ENCODE measurements around the gene IFT81. TPM values are rescaled to one million over a fixed set of nuclear protein-coding genes. Genes with fewer than 3 reads are reported as not detected.
A peak's percentile ranks its signal among the peaks of the same experiment; 100 is the strongest.
"Not testable (repeated sequence)": the region's sequence is repeated elsewhere in the genome, so short reads cannot be mapped to it uniquely, and the experiment has no call there.

Gene IFT81
- total RNA-seq, 1 experiment from 2014 or later: 9.9 TPM

- DNase-seq: no peak
- H3K4me1 ChIP-seq (ENCODE audit: low read length): peaks cover 13% of the 10 kb centered on the region
- H3K27me3 ChIP-seq (ENCODE audit: low read length): no peaks in the 10 kb centered on the region
- no peaks in the 10 kb centered on the region for H3K79me2 ChIP-seq (ENCODE audit: low read length)
- no peak overlapping the region for H3K4me2 ChIP-seq (ENCODE audit: low read depth, low read length, poor library complexity, severe bottlenecking)
- no peak overlapping the region for H2AFZ ChIP-seq (ENCODE audit: low read length)
- H3K4me3 ChIP-seq (ENCODE audit: low read length): no peak overlapping the region
- no peaks in the 10 kb centered on the region for H3K9me3 ChIP-seq (ENCODE audit: low read length)
- no peak overlapping the region for H3K27ac ChIP-seq (ENCODE audit: low read length)
- H3K9me2 ChIP-seq (replicated peaks; ENCODE audit: insufficient read depth, low read length): no peaks in the 10 kb centered on the region
- no peak overlapping the region for H3K9ac ChIP-seq (ENCODE audit: low read length)
- H4K20me1 ChIP-seq (ENCODE audit: insufficient read depth, low read depth, low read length): no peaks in the 10 kb centered on the region
- H3K36me3 ChIP-seq (ENCODE audit: insufficient read depth, low read length): no peaks in the 10 kb centered on the region
Measured at GRCh38 chr12:110112335-110112660, 11.9 kb upstream of the IFT81 start.

- DNase-seq: no peak
- H3K27ac ChIP-seq (ENCODE audit: low read length): no peak overlapping the region
- no peak overlapping the region for H3K9ac ChIP-seq (ENCODE audit: low read length)
- peaks cover 15% of the 10 kb centered on the region for H3K4me1 ChIP-seq (ENCODE audit: low read length)
- no peaks in the 10 kb centered on the region for H3K9me3 ChIP-seq (ENCODE audit: low read length)
- H3K79me2 ChIP-seq (ENCODE audit: low read length): no peaks in the 10 kb centered on the region
- no peaks in the 10 kb centered on the region for H3K36me3 ChIP-seq (ENCODE audit: insufficient read depth, low read length)
- no peaks in the 10 kb centered on the region for H3K27me3 ChIP-seq (ENCODE audit: low read length)
- no peak overlapping the region for H2AFZ ChIP-seq (ENCODE audit: low read length)
- H3K4me3 ChIP-seq (ENCODE audit: low read length): no peak overlapping the region
- H3K4me2 ChIP-seq (ENCODE audit: low read depth, low read length, poor library complexity, severe bottlenecking): no peak overlapping the region
- H4K20me1 ChIP-seq (ENCODE audit: insufficient read depth, low read depth, low read length): no peaks in the 10 kb centered on the region
- no peaks in the 10 kb centered on the region for H3K9me2 ChIP-seq (replicated peaks; ENCODE audit: insufficient read depth, low read length)
Measured at GRCh38 chr12:110114528-110114937, 9.6 kb upstream of the IFT81 start.

- H4K20me1 ChIP-seq (ENCODE audit: insufficient read depth, low read depth, low read length): no peaks in the 10 kb centered on the region
- no peak overlapping the region for H2AFZ ChIP-seq (ENCODE audit: low read length)
- peaks cover 15% of the 10 kb centered on the region for H3K4me1 ChIP-seq (ENCODE audit: low read length)
- H3K27me3 ChIP-seq (ENCODE audit: low read length): no peaks in the 10 kb centered on the region
- H3K9me3 ChIP-seq (ENCODE audit: low read length): no peaks in the 10 kb centered on the region
- no peaks in the 10 kb centered on the region for H3K36me3 ChIP-seq (ENCODE audit: insufficient read depth, low read length)
- no peaks in the 10 kb centered on the region for H3K79me2 ChIP-seq (ENCODE audit: low read length)
- no peak overlapping the region for H3K4me3 ChIP-seq (ENCODE audit: low read length)
- H3K27ac ChIP-seq (ENCODE audit: low read length): no peak overlapping the region
- no peak overlapping the region for H3K9ac ChIP-seq (ENCODE audit: low read length)
- DNase-seq: no peak
- H3K4me2 ChIP-seq (ENCODE audit: low read depth, low read length, poor library complexity, severe bottlenecking): no peak overlapping the region
- no peaks in the 10 kb centered on the region for H3K9me2 ChIP-seq (replicated peaks; ENCODE audit: insufficient read depth, low read length)
Measured at GRCh38 chr12:110115675-110116074, 8.5 kb upstream of the IFT81 start.

- Histone ChIP-seq H3K9me2 (replicated peaks; ENCODE audit: insufficient read depth, low read length) (no peaks in the 10 kb centered on the region), H3K4me1 (ENCODE audit: low read length) (peaks cover 15% of the 10 kb centered on the region), H3K4me3 (ENCODE audit: low read length) (no peak overlapping the region), H3K27me3 (ENCODE audit: low read length) (no peaks in the 10 kb centered on the region), H3K9me3 (ENCODE audit: low read length) (no peaks in the 10 kb centered on the region), H2AFZ (ENCODE audit: low read length) (no peak overlapping the region), H3K36me3 (ENCODE audit: insufficient read depth, low read length) (no peaks in the 10 kb centered on the region), H4K20me1 (ENCODE audit: insufficient read depth, low read depth, low read length) (no peaks in the 10 kb centered on the region), H3K4me2 (ENCODE audit: low read depth, low read length, poor library complexity, severe bottlenecking) (no peak overlapping the region), H3K27ac (ENCODE audit: low read length) (no peak overlapping the region), H3K9ac (ENCODE audit: low read length) (no peak overlapping the region), H3K79me2 (ENCODE audit: low read length) (no peaks in the 10 kb centered on the region)
- DNase-seq: no peak
Measured at GRCh38 chr12:110116623-110117022, 7.5 kb upstream of the IFT81 start.

- H3K9ac ChIP-seq (ENCODE audit: low read length); H3K4me2 ChIP-seq (ENCODE audit: low read depth, low read length, poor library complexity, severe bottlenecking); H3K79me2 ChIP-seq (ENCODE audit: low read length); H3K27ac ChIP-seq (ENCODE audit: low read length); H3K27me3 ChIP-seq (ENCODE audit: low read length); H3K4me3 ChIP-seq (ENCODE audit: low read length); H3K9me3 ChIP-seq (ENCODE audit: low read length); H4K20me1 ChIP-seq (ENCODE audit: insufficient read depth, low read depth, low read length); H3K9me2 ChIP-seq (replicated peaks; ENCODE audit: insufficient read depth, low read length); DNase-seq; H2AFZ ChIP-seq (ENCODE audit: low read length); H3K36me3 ChIP-seq (ENCODE audit: insufficient read depth, low read length): not testable (repeated sequence)
- peaks cover 15% of the 10 kb centered on the region for H3K4me1 ChIP-seq (ENCODE audit: low read length)
Measured at GRCh38 chr12:110117210-110117609, 6.9 kb upstream of the IFT81 start.

GRCh38 chr12:110117956-110118685, 6.0 kb upstream of the IFT81 start:
- Histone ChIP-seq H3K79me2 (ENCODE audit: low read length) (no peaks in the 10 kb centered on the region), H3K36me3 (ENCODE audit: insufficient read depth, low read length) (no peaks in the 10 kb centered on the region), H4K20me1 (ENCODE audit: insufficient read depth, low read depth, low read length) (no peaks in the 10 kb centered on the region), H3K9me3 (ENCODE audit: low read length) (no peaks in the 10 kb centered on the region), H3K27ac (ENCODE audit: low read length) (no peak overlapping the region), H3K4me3 (ENCODE audit: low read length) (no peak overlapping the region), H3K9ac (ENCODE audit: low read length) (no peak overlapping the region), H3K27me3 (ENCODE audit: low read length) (no peaks in the 10 kb centered on the region), H3K9me2 (replicated peaks; ENCODE audit: insufficient read depth, low read length) (no peaks in the 10 kb centered on the region), H3K4me2 (ENCODE audit: low read depth, low read length, poor library complexity, severe bottlenecking) (no peak overlapping the region), H3K4me1 (ENCODE audit: low read length) (peaks cover 15% of the 10 kb centered on the region), H2AFZ (ENCODE audit: low read length) (no peak overlapping the region)
- DNase-seq: no peak

- 0 out of 2 replicates have a peak, but pooled peaks cover 3% of the 10 kb centered on the region for H4K20me1 ChIP-seq (ENCODE audit: insufficient read depth, low read depth, low read length)
- H3K9me2 ChIP-seq (replicated peaks; ENCODE audit: insufficient read depth, low read length): no peaks in the 10 kb centered on the region
- H2AFZ ChIP-seq (ENCODE audit: low read length): no peak overlapping the region
Measured at GRCh38 chr12:110122929-110123328, 1.2 kb upstream of the IFT81 start.

GRCh38 chr12:110123919-110124268, 263 bp upstream of the IFT81 start:
- no peaks in the 10 kb centered on the region for H3K79me2 ChIP-seq (ENCODE audit: low read length)
- H3K9me3 ChIP-seq (ENCODE audit: low read length): no peaks in the 10 kb centered on the region
- H3K4me2 ChIP-seq (ENCODE audit: low read depth, low read length, poor library complexity, severe bottlenecking): no peak overlapping the region
- H3K4me3 ChIP-seq (ENCODE audit: low read length): no peak overlapping the region
- no peak for DNase-seq
- 0 out of 2 replicates have a peak, but pooled peaks cover 3% of the 10 kb centered on the region for H4K20me1 ChIP-seq (ENCODE audit: insufficient read depth, low read depth, low read length)
- H3K4me1 ChIP-seq (ENCODE audit: low read length): peaks cover 11% of the 10 kb centered on the region
- no peaks in the 10 kb centered on the region for H3K9me2 ChIP-seq (replicated peaks; ENCODE audit: insufficient read depth, low read length)
- H2AFZ ChIP-seq (ENCODE audit: low read length): peak overlapping the region; percentile 82; the same call in 1 of the 2 replicates
- no peaks in the 10 kb centered on the region for H3K36me3 ChIP-seq (ENCODE audit: insufficient read depth, low read length)
- no peaks in the 10 kb centered on the region for H3K27me3 ChIP-seq (ENCODE audit: low read length)
- H3K9ac ChIP-seq (ENCODE audit: low read length): no peak overlapping the region
- H3K27ac ChIP-seq (ENCODE audit: low read length): no peak overlapping the region

More at GRCh38 chr12:110122929-110123328, 1.2 kb upstream of the IFT81 start:
- H3K4me2 ChIP-seq (ENCODE audit: low read depth, low read length, poor library complexity, severe bottlenecking): no peak overlapping the region
- peaks cover 13% of the 10 kb centered on the region for H3K4me1 ChIP-seq (ENCODE audit: low read length)
- no peak overlapping the region for H3K9ac ChIP-seq (ENCODE audit: low read length)
- peak; percentile 29 for DNase-seq
- H3K79me2 ChIP-seq (ENCODE audit: low read length): no peaks in the 10 kb centered on the region
- H3K27me3 ChIP-seq (ENCODE audit: low read length): no peaks in the 10 kb centered on the region
- H3K36me3 ChIP-seq (ENCODE audit: insufficient read depth, low read length): no peaks in the 10 kb centered on the region
- no peak overlapping the region for H3K4me3 ChIP-seq (ENCODE audit: low read length)
- H3K27ac ChIP-seq (ENCODE audit: low read length): no peak overlapping the region
- no peaks in the 10 kb centered on the region for H3K9me3 ChIP-seq (ENCODE audit: low read length)
